ENCODE data around the gene NCR2.
A peak's percentile ranks its signal among the peaks of the same experiment; 100 is the strongest.

NCR2 gene

DNA sequence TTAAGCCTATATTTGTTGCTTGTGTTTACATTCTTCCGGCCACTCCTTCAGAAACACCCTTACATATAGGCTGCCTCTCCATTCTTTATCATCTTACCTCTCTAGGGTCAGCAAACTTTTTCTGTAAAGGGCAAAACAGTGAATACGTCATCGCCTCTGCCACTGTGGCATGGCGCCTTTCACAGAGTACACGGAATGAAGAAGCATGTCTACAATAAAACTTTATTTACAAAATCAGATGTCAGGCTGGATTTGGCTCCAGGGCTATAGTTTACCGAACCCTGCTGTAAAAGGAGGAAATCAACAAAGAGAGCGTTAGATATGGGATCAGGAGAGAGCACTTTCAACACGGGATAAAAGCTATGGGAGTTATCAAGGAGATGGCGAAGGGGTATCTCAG is 9.3 kb upstream of the NCR2 start:
- DNase-seq (ENCODE audit: extremely low spot score): no peak
- CTCF ChIA-PET: interaction anchor here (0.6 kb wide), 1 partner anchor 13 kb away, joined by 3 read pairs; no protein-coding TSS in a partner anchor
- TF ChIP-seq NFRKB (IDR thresholded peaks at IDR 0.05) (no peak), ZNF384 (IDR thresholded peaks at IDR 0.05) (no peak), SP1 (IDR thresholded peaks at IDR 0.05) (no peak), ARNT (IDR thresholded peaks at IDR 0.05) (no peak)
- POLR2A ChIA-PET: no interaction called here

DNA sequence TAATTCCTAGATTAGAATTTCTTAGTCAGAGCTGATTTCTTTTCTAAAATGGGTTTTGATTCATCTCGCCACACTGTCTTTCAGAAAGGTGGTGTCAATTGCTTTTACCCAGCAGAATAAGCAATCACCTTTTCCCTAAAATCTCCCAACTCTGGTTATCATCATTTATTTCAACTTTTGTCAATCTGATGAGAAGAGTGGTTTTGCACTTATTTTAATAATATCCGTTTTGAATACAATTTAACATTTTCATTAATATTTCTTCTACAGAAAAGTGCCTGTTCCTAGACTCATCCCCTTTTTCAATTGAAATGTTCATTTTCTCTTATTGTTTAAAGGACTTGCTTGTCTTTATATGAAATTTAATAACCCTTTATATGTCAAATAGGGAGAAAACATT is 8.2 kb upstream of the NCR2 start:
- ChIA-PET CTCF (no interaction called here), POLR2A (no interaction called here)
- no peak for DNase-seq (ENCODE audit: extremely low spot score)

DNA sequence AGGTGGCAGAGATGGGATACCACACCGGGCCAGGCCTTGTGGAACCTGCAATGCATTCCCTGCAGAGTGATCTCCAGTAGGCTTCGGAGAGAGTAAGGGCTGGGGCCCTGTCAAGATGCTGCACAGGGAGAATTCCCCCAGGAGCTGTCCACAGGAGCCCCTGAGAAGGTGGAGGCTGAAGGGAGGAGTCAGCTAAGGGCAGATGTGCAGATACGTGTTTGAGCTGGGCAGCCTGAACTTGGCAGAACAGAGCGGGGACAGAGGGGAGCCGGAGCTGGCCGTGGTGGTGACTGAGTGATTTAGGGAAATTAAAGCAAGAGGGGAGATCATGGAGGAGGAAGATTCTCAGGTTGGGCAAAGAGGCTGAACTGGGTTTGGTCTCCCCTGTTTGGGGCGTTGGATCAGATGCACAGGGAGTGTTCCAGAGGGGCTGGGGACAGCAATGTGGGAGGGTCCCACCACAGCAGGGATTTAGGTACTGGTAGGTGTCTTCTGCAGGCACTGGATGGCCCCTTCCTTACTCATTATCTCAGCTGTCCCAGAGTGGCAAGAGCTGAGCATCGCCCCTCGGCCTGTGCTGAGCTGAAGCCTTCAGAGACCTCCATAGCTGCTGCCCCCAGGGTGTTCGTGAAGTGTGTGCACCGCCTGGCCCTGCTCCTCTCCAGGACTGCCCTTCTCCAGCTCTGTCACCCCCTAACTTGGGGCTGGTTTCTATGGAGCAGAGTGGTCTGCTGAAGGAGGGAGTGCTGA is 3.8 kb upstream of the NCR2 start:
- TF ChIP-seq FOXA1 (IDR thresholded peaks at IDR 0.05) (no peak), CTBP1 (IDR thresholded peaks at IDR 0.05; ENCODE audit: borderline replicate concordance) (no peak), L3MBTL2 (conservative IDR thresholded peaks at IDR 0.05) (no peak), ZNF384 (IDR thresholded peaks at IDR 0.05) (no peak), NFRKB (IDR thresholded peaks at IDR 0.05) (no peak), ARNT (IDR thresholded peaks at IDR 0.05) (no peak)
- ChIA-PET CTCF (no interaction called here), POLR2A (no interaction called here)
- no peak for DNase-seq (ENCODE audit: extremely low spot score)

More for the DNA sequence above, 8.2 kb upstream of the NCR2 start:
- TF ChIP-seq TARDBP (IDR thresholded peaks at IDR 0.05) (no peak), FOXA1 (IDR thresholded peaks at IDR 0.05) (no peak), LEF1 (IDR thresholded peaks at IDR 0.05; ENCODE audit: borderline replicate concordance) (no peak), FOXK2 (IDR thresholded peaks at IDR 0.05) (no peak), L3MBTL2 (conservative IDR thresholded peaks at IDR 0.05) (no peak), ZNF384 (IDR thresholded peaks at IDR 0.05) (no peak), ELF4 (IDR thresholded peaks at IDR 0.05) (no peak), SUZ12 (IDR thresholded peaks at IDR 0.05) (no peak), NFRKB (IDR thresholded peaks at IDR 0.05) (no peak), HDGF (IDR thresholded peaks at IDR 0.05; ENCODE audit: borderline replicate concordance) (no peak), CTBP1 (IDR thresholded peaks at IDR 0.05; ENCODE audit: borderline replicate concordance) (no peak), ARNT (IDR thresholded peaks at IDR 0.05) (no peak), SP1 (IDR thresholded peaks at IDR 0.05) (no peak), BHLHE40 (IDR thresholded peaks at IDR 0.05; ENCODE audit: borderline replicate concordance) (no peak), FOXM1 (IDR thresholded peaks at IDR 0.05; ENCODE audit: borderline replicate concordance) (no peak)
- TF ChIP-seq, protein P1, sequence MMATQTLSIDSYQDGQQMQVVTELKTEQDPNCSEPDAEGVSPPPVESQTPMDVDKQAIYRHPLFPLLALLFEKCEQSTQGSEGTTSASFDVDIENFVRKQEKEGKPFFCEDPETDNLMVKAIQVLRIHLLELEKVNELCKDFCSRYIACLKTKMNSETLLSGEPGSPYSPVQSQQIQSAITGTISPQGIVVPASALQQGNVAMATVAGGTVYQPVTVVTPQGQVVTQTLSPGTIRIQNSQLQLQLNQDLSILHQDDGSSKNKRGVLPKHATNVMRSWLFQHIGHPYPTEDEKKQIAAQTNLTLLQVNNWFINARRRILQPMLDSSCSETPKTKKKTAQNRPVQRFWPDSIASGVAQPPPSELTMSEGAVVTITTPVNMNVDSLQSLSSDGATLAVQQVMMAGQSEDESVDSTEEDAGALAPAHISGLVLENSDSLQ (IDR thresholded peaks at IDR 0.05): no peak

DNA sequence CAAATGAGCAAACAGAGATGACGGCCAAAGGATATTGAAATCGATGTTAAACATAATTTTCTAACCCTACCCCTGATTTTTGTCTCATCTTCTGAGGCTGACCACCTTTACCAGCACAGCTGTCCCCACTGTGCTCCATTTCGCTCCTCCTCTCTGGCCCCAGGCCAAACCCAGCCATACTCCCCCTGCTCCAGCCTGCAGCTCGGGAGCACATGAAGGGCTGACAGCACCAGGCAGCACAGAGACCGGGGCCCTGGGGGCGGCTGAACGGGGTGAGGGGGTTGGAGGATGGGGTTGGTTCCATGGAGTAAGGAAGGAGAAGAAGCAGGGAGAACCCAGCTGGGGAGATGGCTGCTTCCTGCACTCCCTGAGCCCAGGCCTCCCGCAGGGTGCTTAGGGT is 3.2 kb upstream of the NCR2 start:
- no peak for DNase-seq (ENCODE audit: extremely low spot score)
- TF ChIP-seq TARDBP (IDR thresholded peaks at IDR 0.05) (no peak), NFRKB (IDR thresholded peaks at IDR 0.05) (no peak), FOXM1 (IDR thresholded peaks at IDR 0.05; ENCODE audit: borderline replicate concordance) (no peak), LEF1 (IDR thresholded peaks at IDR 0.05; ENCODE audit: borderline replicate concordance) (no peak), FOXK2 (IDR thresholded peaks at IDR 0.05) (no peak), SUZ12 (IDR thresholded peaks at IDR 0.05) (no peak)
- ChIA-PET CTCF (interaction anchor here (0.6 kb wide), 1 partner anchor 436 kb away, joined by 4 read pairs; no protein-coding TSS in a partner anchor), POLR2A (no interaction called here)

DNA sequence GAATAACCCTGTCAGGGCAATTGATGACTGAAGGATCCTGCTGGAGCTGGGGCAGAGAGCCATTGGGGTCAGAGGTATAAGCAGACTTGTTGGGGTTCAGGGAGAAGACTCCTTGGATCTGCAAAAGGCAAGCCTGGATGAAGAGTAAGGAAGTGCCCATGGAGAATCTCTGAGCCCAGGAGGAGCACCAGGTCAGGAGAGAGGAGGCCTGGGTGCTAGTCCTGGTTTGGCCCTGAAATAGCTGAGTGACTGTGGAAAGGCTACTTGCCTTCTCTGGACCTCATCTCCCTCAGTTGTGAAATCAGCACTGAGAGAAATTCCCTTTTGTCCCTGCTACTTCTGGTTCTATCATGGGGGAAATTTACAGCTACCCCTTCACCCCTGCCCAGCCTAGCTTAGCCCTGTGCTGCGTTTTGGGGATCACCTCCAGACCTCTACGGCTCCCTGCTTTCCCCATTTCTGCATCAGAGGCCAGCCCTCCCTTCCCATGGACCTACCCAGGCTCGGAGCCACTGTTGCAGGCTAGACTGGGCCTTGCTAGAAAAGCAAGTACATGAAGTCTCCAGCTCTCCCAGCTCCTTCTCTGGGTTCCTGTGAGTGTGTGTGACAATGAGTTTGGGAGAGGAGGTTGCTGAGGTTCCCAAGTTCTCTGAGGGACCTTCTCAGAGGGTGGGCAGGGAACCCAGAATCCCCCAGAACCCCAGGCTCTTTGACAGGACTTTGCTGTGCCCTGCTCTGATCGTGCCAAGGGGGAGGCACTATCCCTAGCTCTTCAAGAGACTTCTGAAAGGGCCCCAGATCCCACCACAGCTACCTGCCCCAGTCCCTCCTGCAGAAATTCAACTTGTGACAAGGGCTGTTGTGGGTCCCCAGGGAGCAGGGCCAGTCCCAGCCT is 2.3 kb upstream of the NCR2 start:
- ChIA-PET CTCF (interaction anchor here (0.6 to 1.4 kb wide), 2 partner anchors 25 to 437 kb away, joined by 3 to 4 read pairs; no protein-coding TSS in a partner anchor), POLR2A (no interaction called here)
- no peak for DNase-seq (ENCODE audit: extremely low spot score)
- TF ChIP-seq ZNF384 (IDR thresholded peaks at IDR 0.05) (no peak), FOXK2 (IDR thresholded peaks at IDR 0.05) (no peak), HDGF (IDR thresholded peaks at IDR 0.05; ENCODE audit: borderline replicate concordance) (no peak), LEF1 (IDR thresholded peaks at IDR 0.05; ENCODE audit: borderline replicate concordance) (no peak), NFRKB (IDR thresholded peaks at IDR 0.05) (no peak)

DNA sequence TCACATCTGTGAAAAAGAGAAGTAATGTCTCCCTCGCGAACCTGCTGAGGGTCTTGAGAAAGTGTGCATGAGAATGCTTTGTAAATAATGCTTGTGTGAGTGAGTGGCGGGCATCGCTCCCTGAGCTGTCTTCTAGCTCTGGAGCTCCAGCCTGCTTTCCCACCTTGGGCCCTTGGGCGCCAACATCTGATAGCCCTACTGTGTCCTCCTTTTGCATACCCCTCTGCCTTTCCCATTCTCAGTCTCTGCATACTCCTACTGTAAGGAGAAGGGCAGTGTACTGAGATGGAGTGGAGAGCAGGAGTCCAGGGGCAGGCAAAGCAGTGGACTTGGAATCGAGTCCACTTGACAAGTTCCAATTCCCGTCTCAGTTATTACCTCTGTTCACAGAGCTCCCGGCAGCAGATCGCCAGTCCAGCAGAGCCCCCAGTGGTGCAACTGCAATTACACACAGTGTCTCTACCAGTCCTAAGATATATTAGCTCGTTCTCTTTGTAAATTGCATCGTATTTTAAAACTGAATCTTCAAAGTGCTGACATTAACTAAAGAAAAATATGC is 847 bp upstream of the NCR2 start:
- TF ChIP-seq FOXA1 (IDR thresholded peaks at IDR 0.05) (no peak), LEF1 (IDR thresholded peaks at IDR 0.05; ENCODE audit: borderline replicate concordance) (no peak)

DNA sequence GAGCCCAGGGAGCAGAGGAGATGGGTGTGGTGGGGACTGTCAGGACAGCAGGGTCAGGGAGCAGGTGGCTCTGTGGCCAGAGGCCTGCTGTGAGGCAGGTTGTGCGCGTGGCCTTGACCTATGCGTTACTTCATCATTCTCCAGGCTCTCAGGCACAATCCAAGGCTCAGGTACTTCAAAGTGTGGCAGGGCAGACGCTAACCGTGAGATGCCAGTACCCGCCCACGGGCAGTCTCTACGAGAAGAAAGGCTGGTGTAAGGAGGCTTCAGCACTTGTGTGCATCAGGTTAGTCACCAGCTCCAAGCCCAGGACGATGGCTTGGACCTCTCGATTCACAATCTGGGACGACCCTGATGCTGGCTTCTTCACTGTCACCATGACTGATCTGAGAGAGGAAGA is 535 bp downstream of the NCR2 start:
- POLR2A ChIA-PET: no interaction called here
- no peak for DNase-seq (ENCODE audit: extremely low spot score)
- TF ChIP-seq ELF4 (IDR thresholded peaks at IDR 0.05) (no peak), SP1 (IDR thresholded peaks at IDR 0.05) (no peak), FOXK2 (IDR thresholded peaks at IDR 0.05) (no peak), NFRKB (IDR thresholded peaks at IDR 0.05) (no peak), HDGF (IDR thresholded peaks at IDR 0.05; ENCODE audit: borderline replicate concordance) (no peak), L3MBTL2 (conservative IDR thresholded peaks at IDR 0.05) (no peak), ARNT (IDR thresholded peaks at IDR 0.05) (no peak), ZNF384 (IDR thresholded peaks at IDR 0.05) (no peak), FOXA1 (IDR thresholded peaks at IDR 0.05) (no peak), TARDBP (IDR thresholded peaks at IDR 0.05) (no peak), FOXM1 (IDR thresholded peaks at IDR 0.05; ENCODE audit: borderline replicate concordance) (no peak), BHLHE40 (IDR thresholded peaks at IDR 0.05; ENCODE audit: borderline replicate concordance) (no peak), CTBP1 (IDR thresholded peaks at IDR 0.05; ENCODE audit: borderline replicate concordance) (no peak), SUZ12 (IDR thresholded peaks at IDR 0.05) (no peak)
- CTCF ChIA-PET: interaction anchor here (1.6 kb wide), 1 partner anchor 15 kb away, joined by 7 read pairs; no protein-coding TSS in a partner anchor

More for the DNA sequence above, 847 bp upstream of the NCR2 start:
- CTCF ChIA-PET: interaction anchor here (0.6 to 1.6 kb wide), 5 partner anchors 14 to 130 kb away, joined by 3 to 7 read pairs (median 5); no protein-coding TSS in a partner anchor
- POLR2A ChIA-PET: no interaction called here
- DNase-seq (ENCODE audit: extremely low spot score): peak; percentile 54
